ENCODE measurements around the gene ADM2. TPM values are rescaled to one million over a fixed set of nuclear protein-coding genes. Genes with fewer than 3 reads are reported as not detected.

The ADM2 gene
- total and polyA plus RNA-seq, 2 donors (not counting 1 experiment from before 2014, with no cell fraction given) = 0.73 to 5.8 TPM

DNA sequence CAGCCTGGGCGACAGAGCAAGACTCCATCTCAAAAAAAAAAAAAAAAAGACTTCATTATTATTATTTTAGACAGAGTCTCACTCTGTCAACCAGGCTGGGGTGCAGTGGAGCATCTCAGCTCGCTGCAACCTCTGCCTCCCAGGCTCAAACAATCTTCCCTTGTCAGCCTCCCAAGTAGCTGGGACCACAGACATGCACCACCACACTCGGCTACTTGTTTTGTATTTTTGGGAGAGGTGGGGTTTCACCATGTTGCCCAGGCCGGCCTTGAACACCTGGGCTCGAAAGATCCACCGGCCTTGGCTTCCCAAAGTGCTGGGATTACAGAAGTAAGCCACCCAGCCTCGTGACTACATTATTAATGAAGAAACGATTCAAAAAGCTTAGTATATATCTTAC lies 53.8 kb downstream of the ADM2 start:
- Histone ChIP-seq H3K27ac (ENCODE audit: insufficient read depth, low read length) (no peak overlapping the region), H3K4me2 (ENCODE audit: extremely low read depth, insufficient read depth, low read length) (no peak overlapping the region), H3K4me3 (replicated peaks in 1 of 4; ENCODE audit: control extremely low read depth in 1 of 4, insufficient read depth in 1 of 4, low read depth in 3 of 4, low read length in 4 of 4) (no peak overlapping the region), H2AFZ (ENCODE audit: low read length) (no peak overlapping the region), H3K79me2 (ENCODE audit: control insufficient read depth, insufficient read depth, low read length) (no peaks in the 10 kb centered on the region), H3K9ac (ENCODE audit: insufficient read depth, low read length) (no peak overlapping the region), H4K20me1 (ENCODE audit: control insufficient read depth, extremely low read depth, insufficient read depth, low read length) (no peaks in the 10 kb centered on the region), H3K27me3 (ENCODE audit: control insufficient read depth, insufficient read depth, low read length) (peaks cover 10% of the 10 kb centered on the region), H3K36me3 (ENCODE audit: control insufficient read depth, insufficient read depth, low read length) (no peaks in the 10 kb centered on the region), H3K4me1 (ENCODE audit: control insufficient read depth, extremely low read depth, insufficient read depth, low read length) (peaks cover 14% of the 10 kb centered on the region), H3K9me3 (ENCODE audit: control insufficient read depth, insufficient read depth, low read depth, low read length) (no peaks in the 10 kb centered on the region)
- DNase-seq (ENCODE audit: low read depth in 2 of 2) = no peak
- no peak for TF ChIP-seq EZH2 (IDR thresholded peaks at IDR 0.05; ENCODE audit: low read length, missing control alignments)
- TF ChIP-seq, protein P1, sequence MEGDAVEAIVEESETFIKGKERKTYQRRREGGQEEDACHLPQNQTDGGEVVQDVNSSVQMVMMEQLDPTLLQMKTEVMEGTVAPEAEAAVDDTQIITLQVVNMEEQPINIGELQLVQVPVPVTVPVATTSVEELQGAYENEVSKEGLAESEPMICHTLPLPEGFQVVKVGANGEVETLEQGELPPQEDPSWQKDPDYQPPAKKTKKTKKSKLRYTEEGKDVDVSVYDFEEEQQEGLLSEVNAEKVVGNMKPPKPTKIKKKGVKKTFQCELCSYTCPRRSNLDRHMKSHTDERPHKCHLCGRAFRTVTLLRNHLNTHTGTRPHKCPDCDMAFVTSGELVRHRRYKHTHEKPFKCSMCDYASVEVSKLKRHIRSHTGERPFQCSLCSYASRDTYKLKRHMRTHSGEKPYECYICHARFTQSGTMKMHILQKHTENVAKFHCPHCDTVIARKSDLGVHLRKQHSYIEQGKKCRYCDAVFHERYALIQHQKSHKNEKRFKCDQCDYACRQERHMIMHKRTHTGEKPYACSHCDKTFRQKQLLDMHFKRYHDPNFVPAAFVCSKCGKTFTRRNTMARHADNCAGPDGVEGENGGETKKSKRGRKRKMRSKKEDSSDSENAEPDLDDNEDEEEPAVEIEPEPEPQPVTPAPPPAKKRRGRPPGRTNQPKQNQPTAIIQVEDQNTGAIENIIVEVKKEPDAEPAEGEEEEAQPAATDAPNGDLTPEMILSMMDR (conservative IDR thresholded peaks at IDR 0.05 in 1 of 2, IDR thresholded peaks at IDR 0.05 in 1 of 2; ENCODE audit: low read depth in 1 of 2, low read length in 2 of 2) = no peak

Other genes starting within 250 kb of the ADM2 start
- gene TUBGCP6, start 236.5 kb upstream of the ADM2 start, total RNA-seq = 19.0 and 23.8 TPM in 2 replicates
- gene TUBGCP6, start 236.5 kb upstream of the ADM2 start, polyA plus RNA-seq = 6.7 and 7.3 TPM in 2 replicates
- 19.3 and 27.6 TPM in 2 replicates for gene HDAC10, start 230.3 kb upstream of the ADM2 start, total RNA-seq
- gene HDAC10, start 230.3 kb upstream of the ADM2 start, polyA plus RNA-seq = 5.1 and 6.7 TPM in 2 replicates
- 24.4 and 30.1 TPM in 2 replicates for gene MAPK12, start 219.9 kb upstream of the ADM2 start, total RNA-seq
- 16.4 and 21.5 TPM in 2 replicates for gene MAPK12, start 219.9 kb upstream of the ADM2 start, polyA plus RNA-seq
- gene MAPK11, start 211.2 kb upstream of the ADM2 start, total RNA-seq = 5.9 and 7.6 TPM in 2 replicates
- gene MAPK11, start 211.2 kb upstream of the ADM2 start, polyA plus RNA-seq = 2.6 and 4.1 TPM in 2 replicates
- gene PLXNB2, start 173.9 kb upstream of the ADM2 start, total RNA-seq = 130 and 209 TPM in 2 replicates
- 62.7 and 72.9 TPM in 2 replicates for gene PLXNB2, start 173.9 kb upstream of the ADM2 start, polyA plus RNA-seq
- 2.0 and 2.1 TPM in 2 replicates for gene DENND6B, start 154.5 kb upstream of the ADM2 start, total RNA-seq
- gene DENND6B, start 154.5 kb upstream of the ADM2 start, polyA plus RNA-seq = 1.7 and 1.9 TPM in 2 replicates
- gene PPP6R2, start 138.2 kb upstream of the ADM2 start, total RNA-seq = 34.4 and 44.4 TPM in 2 replicates
- gene PPP6R2, start 138.2 kb upstream of the ADM2 start, polyA plus RNA-seq = 19.7 and 24.6 TPM in 2 replicates
- 69.1 and 75.8 TPM in 2 replicates for gene SBF1, start 6.5 kb upstream of the ADM2 start, total RNA-seq
- gene SBF1, start 6.5 kb upstream of the ADM2 start, polyA plus RNA-seq = 13.5 and 18.7 TPM in 2 replicates
- under 0.01 and 0.17 TPM in 2 replicates for gene MIOX, start 5.3 kb downstream of the ADM2 start, total RNA-seq
- 0.06 TPM in 1 of 2 replicates, not detected in the other for gene MIOX, start 5.3 kb downstream of the ADM2 start, polyA plus RNA-seq
- 25.9 and 37.8 TPM in 2 replicates for gene LMF2, start 26.2 kb downstream of the ADM2 start, total RNA-seq
- 25.2 and 25.8 TPM in 2 replicates for gene LMF2, start 26.2 kb downstream of the ADM2 start, polyA plus RNA-seq
- gene NCAPH2, start 26.7 kb downstream of the ADM2 start, total RNA-seq = 18.3 and 20.0 TPM in 2 replicates
- 12.0 and 23.1 TPM in 2 replicates for gene NCAPH2, start 26.7 kb downstream of the ADM2 start, polyA plus RNA-seq
- 3.1 and 3.6 TPM in 2 replicates for gene SCO2, start 44.1 kb downstream of the ADM2 start, total RNA-seq
- gene SCO2, start 44.1 kb downstream of the ADM2 start, polyA plus RNA-seq = 0.42 and 0.66 TPM in 2 replicates
- gene TYMP, start 48.5 kb downstream of the ADM2 start, total RNA-seq = 40.1 and 40.8 TPM in 2 replicates
- gene TYMP, start 48.5 kb downstream of the ADM2 start, polyA plus RNA-seq = 2.3 and 3.7 TPM in 2 replicates
- gene KLHDC7B, start 64.4 kb downstream of the ADM2 start, total RNA-seq = 0.17 and 0.51 TPM in 2 replicates
- 0.02 TPM in 1 of 2 replicates, not detected in the other for gene KLHDC7B, start 64.4 kb downstream of the ADM2 start, polyA plus RNA-seq
- 0.33 TPM in 1 of 2 replicates, not detected in the other for gene SYCE3, start 81.4 kb downstream of the ADM2 start, total RNA-seq
- gene SYCE3, start 81.4 kb downstream of the ADM2 start, polyA plus RNA-seq = 0.30 TPM in 1 of 2 replicates, not detected in the other
- gene CPT1B, start 96.9 kb downstream of the ADM2 start, total RNA-seq = 2.6 and 4.8 TPM in 2 replicates
- gene CPT1B, start 96.9 kb downstream of the ADM2 start, polyA plus RNA-seq = 0.70 and 0.82 TPM in 2 replicates
- 15.2 and 22.8 TPM in 2 replicates for gene CHKB, start 101.3 kb downstream of the ADM2 start, total RNA-seq
- gene CHKB, start 101.3 kb downstream of the ADM2 start, polyA plus RNA-seq = 18.2 and 21.9 TPM in 2 replicates
- gene MAPK8IP2, start 119.2 kb downstream of the ADM2 start, total RNA-seq = 0.17 and 0.26 TPM in 2 replicates
- gene MAPK8IP2, start 119.2 kb downstream of the ADM2 start, polyA plus RNA-seq = 0.10 and 0.11 TPM in 2 replicates
- 16.7 and 19.5 TPM in 2 replicates for gene ARSA, start 146.6 kb downstream of the ADM2 start, total RNA-seq
- gene ARSA, start 146.6 kb downstream of the ADM2 start, polyA plus RNA-seq = 6.4 and 10.5 TPM in 2 replicates
- gene SHANK3, start 191.3 kb downstream of the ADM2 start, total RNA-seq = 0.26 and 0.33 TPM in 2 replicates
- 0.12 and 0.17 TPM in 2 replicates for gene SHANK3, start 191.3 kb downstream of the ADM2 start, polyA plus RNA-seq

Measured in fibroblast of lung (primary cell).